Natural killer cell treated with Interleukin-12 subunit alpha and Interleukin-12 subunit beta and Interleukin-15 and Interleukin-18, amount 100 ng/mL, for 72 hours (primary cell): ENCODE measurements around the gene TRA2A. TPM values are rescaled to one million over a fixed set of nuclear protein-coding genes. Genes with fewer than 3 reads are reported as not detected.

Source experiments
- ATAC-seq, 2 donors: fragments of 150-1000 bp; cut with Tn5 transposase in 1 of 2; sonication (Bioruptor Pico), chemical (Tn5 transposase) in 1 of 2; 2 replicates each; pipeline ENCODE4 v1.10.0; 2021
- DNase-seq: peaks from one replicate; pipeline ENCODE4 v3.0.0; 2022; ENCODE audit warnings: low spot score
- H3K27ac Mint-ChIP-seq, 2 donors: 1 replicate in 1 of 2; 2 replicates in 1 of 2; pipeline ENCODE4 v1.8.0; 2022; ENCODE audit warnings: mixed read lengths in 2 of 2, mild to moderate bottlenecking in 1 of 2, moderate library complexity in 1 of 2
- H3K27me3 Mint-ChIP-seq, 2 donors: 1 replicate in 1 of 2; 2 replicates in 1 of 2; pipeline ENCODE4 v1.8.0; 2022; ENCODE audit warnings: mixed read lengths in 2 of 2
- H3K36me3 Mint-ChIP-seq: one replicate; pipeline ENCODE4 v1.8.0; 2022; ENCODE audit warnings: mixed read lengths
- H3K4me1 Mint-ChIP-seq, 2 donors: 1 replicate in 1 of 2; 2 replicates in 1 of 2; pipeline ENCODE4 v1.8.0; 2022; ENCODE audit warnings: low read depth in 2 of 2, mixed read lengths in 2 of 2, mild to moderate bottlenecking in 1 of 2
- H3K4me3 Mint-ChIP-seq: one replicate; pipeline ENCODE4 v1.8.0; 2022; ENCODE audit warnings: mixed read lengths
- H3K9me3 Mint-ChIP-seq: 2 replicates; pipeline ENCODE4 v1.8.0; 2022; ENCODE audit warnings: mixed read lengths
- total RNA-seq, 2 donors: library from RNA; stranded (reverse); gene quantifications; one replicate each; pipeline ENCODE4 v1.2.3, GENCODE V29; 2022

The TRA2A gene
- total RNA-seq, 2 donors from 2014 or later = 124 to 125 TPM

- H3K9me3 Mint-ChIP-seq = no peaks in the 10 kb centered on the region
- peaks cover 11% of the 10 kb centered on the region for H3K36me3 Mint-ChIP-seq
- ATAC-seq = peak; percentile 49 to 51
- peak overlapping the region in 1 of 2 donors; percentile 65 for H3K27ac Mint-ChIP-seq
- DNase-seq = no peak
- H3K4me3 Mint-ChIP-seq = peak overlapping the region; percentile 84
- peaks cover 37% of the 10 kb centered on the region in 2 donors for H3K4me1 Mint-ChIP-seq
- H3K27me3 Mint-ChIP-seq = peaks cover 41 to 74% of the 10 kb centered on the region in 2 donors
Observed at GRCh38 chr7:23471106-23471859, 60.5 kb downstream of the TRA2A start.

- peaks cover 37% of the 10 kb centered on the region in 2 donors for H3K4me1 Mint-ChIP-seq
- DNase-seq (no peak), ATAC-seq (no peak)
- H3K36me3 Mint-ChIP-seq = peaks cover 11% of the 10 kb centered on the region
- H3K27me3 Mint-ChIP-seq = peaks cover 43 to 78% of the 10 kb centered on the region in 2 donors
- peak within 1 kb of the TSS; percentile 14 to 65 for H3K27ac Mint-ChIP-seq
- no peaks in the 10 kb centered on the region for H3K9me3 Mint-ChIP-seq
- peak within 1 kb of the TSS; percentile 84 for H3K4me3 Mint-ChIP-seq
Observed at GRCh38 chr7:23470330-23471105, 61.3 kb downstream of the TRA2A start, which contains the start of gene IGF2BP3. IGF2BP3 (minus strand) TSS chr7:23470491; CDS start chr7:23470110, 381 bp downstream.

GRCh38 chr7:23469961-23470250 lies 61.9 kb downstream of the TRA2A start:
- Mint-ChIP-seq H3K27ac (peak overlapping the region; percentile 14 to 65), H3K36me3 (peaks cover 10% of the 10 kb centered on the region), H3K27me3 (peaks cover 46 to 78% of the 10 kb centered on the region in 2 donors), H3K4me1 (peaks cover 35 to 36% of the 10 kb centered on the region in 2 donors), H3K4me3 (peak overlapping the region; percentile 84), H3K9me3 (no peaks in the 10 kb centered on the region)
- ATAC-seq (no peak), DNase-seq (no peak)

GRCh38 chr7:23469150-23469960 lies 62.4 kb downstream of the TRA2A start:
- peak overlapping the region; percentile 84 for H3K4me3 Mint-ChIP-seq
- no peaks in the 10 kb centered on the region for H3K9me3 Mint-ChIP-seq
- H3K27ac Mint-ChIP-seq = no peak overlapping the region
- H3K27me3 Mint-ChIP-seq = peaks cover 42 to 76% of the 10 kb centered on the region in 2 donors
- DNase-seq (no peak), ATAC-seq (peak; percentile 11 to 43)
- peaks cover 30 to 31% of the 10 kb centered on the region in 2 donors for H3K4me1 Mint-ChIP-seq
- peaks cover 5% of the 10 kb centered on the region for H3K36me3 Mint-ChIP-seq

GRCh38 chr7:23468526-23469149 lies 63.1 kb downstream of the TRA2A start:
- Mint-ChIP-seq H3K4me1 (peaks cover 30% of the 10 kb centered on the region in 2 donors), H3K9me3 (no peaks in the 10 kb centered on the region), H3K27ac (peak overlapping the region in 1 of 2 donors; percentile 53), H3K27me3 (peaks cover 41 to 77% of the 10 kb centered on the region in 2 donors), H3K36me3 (peaks cover 5% of the 10 kb centered on the region), H3K4me3 (peak overlapping the region; percentile 76)
- DNase-seq (no peak), ATAC-seq (no peak)

- DNase-seq (no peak), ATAC-seq (no peak)
- Mint-ChIP-seq H3K27me3 (peaks cover 44 to 77% of the 10 kb centered on the region in 2 donors), H3K9me3 (no peaks in the 10 kb centered on the region), H3K4me1 (peaks cover 24 to 27% of the 10 kb centered on the region in 2 donors), H3K36me3 (peaks cover 5% of the 10 kb centered on the region), H3K4me3 (peak overlapping the region; percentile 76), H3K27ac (peak overlapping the region in 1 of 2 donors; percentile 53)
Observed at GRCh38 chr7:23467806-23468525, 63.8 kb downstream of the TRA2A start.

- H3K4me1 Mint-ChIP-seq = peaks cover 24 to 27% of the 10 kb centered on the region in 2 donors
- H3K36me3 Mint-ChIP-seq = peaks cover 5% of the 10 kb centered on the region
- DNase-seq (no peak), ATAC-seq (no peak)
- no peaks in the 10 kb centered on the region for H3K9me3 Mint-ChIP-seq
- no peak overlapping the region for H3K27ac Mint-ChIP-seq
- peak overlapping the region; percentile 76 for H3K4me3 Mint-ChIP-seq
- H3K27me3 Mint-ChIP-seq = peaks cover 46 to 75% of the 10 kb centered on the region in 2 donors
Observed at GRCh38 chr7:23467291-23467805, 64.4 kb downstream of the TRA2A start.

- Mint-ChIP-seq H3K36me3 (no peaks in the 10 kb centered on the region), H3K9me3 (no peaks in the 10 kb centered on the region), H3K27me3 (peaks cover 50 to 65% of the 10 kb centered on the region in 2 donors), H3K4me3 (no peak overlapping the region), H3K27ac (no peak overlapping the region), H3K4me1 (peaks cover 3 to 8% of the 10 kb centered on the region in 2 donors)
- no peak for DNase-seq
- ATAC-seq = no peak
Observed at GRCh38 chr7:23462846-23463245, 68.9 kb downstream of the TRA2A start.

GRCh38 chr7:23458044-23458443 lies 73.7 kb downstream of the TRA2A start:
- peaks cover 37 to 61% of the 10 kb centered on the region in 2 donors for H3K27me3 Mint-ChIP-seq

GRCh38 chr7:23456093-23456492 lies 75.7 kb downstream of the TRA2A start:
- Mint-ChIP-seq H3K4me1 (no peaks in the 10 kb centered on the region), H3K9me3 (no peaks in the 10 kb centered on the region), H3K4me3 (no peak overlapping the region), H3K27ac (no peak overlapping the region), H3K27me3 (peaks cover 25 to 45% of the 10 kb centered on the region in 2 donors), H3K36me3 (no peaks in the 10 kb centered on the region)
- DNase-seq (no peak), ATAC-seq (no peak)

More at GRCh38 chr7:23458044-23458443, 73.7 kb downstream of the TRA2A start:
- no peaks in the 10 kb centered on the region for H3K36me3 Mint-ChIP-seq
- no peak for DNase-seq
- no peaks in the 10 kb centered on the region for H3K4me1 Mint-ChIP-seq
- H3K4me3 Mint-ChIP-seq = no peak overlapping the region
- H3K9me3 Mint-ChIP-seq = no peaks in the 10 kb centered on the region
- no peak for ATAC-seq
- no peak overlapping the region for H3K27ac Mint-ChIP-seq

- H3K27me3 Mint-ChIP-seq = peaks cover 23 to 41% of the 10 kb centered on the region in 2 donors
- no peaks in the 10 kb centered on the region for H3K4me1 Mint-ChIP-seq
- no peak overlapping the region for H3K4me3 Mint-ChIP-seq
- no peaks in the 10 kb centered on the region for H3K9me3 Mint-ChIP-seq
- no peak overlapping the region for H3K27ac Mint-ChIP-seq
- no peak for DNase-seq
- H3K36me3 Mint-ChIP-seq = no peaks in the 10 kb centered on the region
- no peak for ATAC-seq
Observed at GRCh38 chr7:23454881-23455526, 76.8 kb downstream of the TRA2A start.
